ENCODE measurements around the gene SLC4A1. TPM values are rescaled to one million over a fixed set of nuclear protein-coding genes. Genes with fewer than 3 reads are reported as not detected.

SLC4A1 gene
- polyA plus RNA-seq, 6 donors from 2014 or later, result 0.07 to 0.20 (median 0.12) TPM; not detected in 3

GRCh38 chr17:44211281-44212265, 56.4 kb downstream of the SLC4A1 start:
- Mint-ChIP-seq H3K36me3 (peaks cover 9 to 32% of the 10 kb centered on the region in 2 donors), H3K4me1 (peaks cover 44 to 67% (median 67%) of the 10 kb centered on the region in 3 donors), H3K27me3 (no peaks in the 10 kb centered on the region), H3K27ac (peak overlapping the region in 4 of 6 donors; percentile 36 to 97 (median 74)), H3K4me3 (peak overlapping the region in 1 of 8 donors; percentile 65), H3K9me3 (no peaks in the 10 kb centered on the region)
- no peak for ATAC-seq (ENCODE audit: low read depth in 2 of 2)
- no peak for DNase-seq

DNA sequence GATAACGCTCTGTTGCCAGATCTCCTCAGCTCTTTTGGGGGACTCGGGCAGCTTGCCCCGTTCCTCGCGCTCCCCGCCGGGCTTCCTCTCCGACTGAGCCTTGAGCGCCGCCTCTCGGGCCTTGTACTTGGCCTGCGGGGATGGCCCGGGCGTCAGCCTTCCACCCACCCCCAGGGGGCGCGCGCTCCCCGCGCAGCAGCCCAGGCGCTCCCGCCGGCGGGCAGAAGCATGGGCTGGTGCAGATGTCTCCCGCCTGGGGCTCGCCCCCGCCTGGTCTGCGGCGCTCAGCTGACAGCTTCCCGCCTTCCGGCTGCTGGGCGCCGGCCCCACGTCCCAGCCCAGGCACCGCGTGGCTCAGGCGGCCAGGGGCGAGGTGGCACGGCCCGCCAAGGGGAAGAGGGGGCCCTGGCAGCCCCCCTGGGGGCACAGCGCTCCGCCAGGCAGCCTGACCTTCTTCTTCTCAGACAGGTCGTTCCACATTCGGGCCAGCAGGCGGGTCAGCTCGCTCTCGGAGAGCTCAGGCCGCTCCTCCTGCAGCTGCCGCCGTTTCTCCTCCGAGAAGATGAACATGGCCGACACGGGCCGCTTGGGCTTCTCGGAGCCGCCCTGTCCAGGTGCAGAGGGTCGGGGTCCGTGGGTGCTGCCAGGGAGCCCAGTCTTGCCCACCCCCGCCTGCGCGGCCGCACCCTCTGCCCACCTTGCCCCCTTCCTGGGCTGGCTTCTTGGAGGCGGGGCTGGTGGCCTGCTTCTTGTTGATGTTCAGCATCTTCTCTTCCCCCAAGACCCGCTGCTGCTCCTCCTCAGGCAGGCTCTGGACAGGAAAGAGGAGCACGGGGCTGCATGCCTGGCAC, 57.4 kb downstream of the SLC4A1 start:
- Mint-ChIP-seq H3K27ac (peak overlapping the region in 5 of 6 donors; percentile 11 to 97 (median 85)), H3K27me3 (no peaks in the 10 kb centered on the region), H3K36me3 (peaks cover 4 to 26% of the 10 kb centered on the region in 2 donors), H3K4me1 (peaks cover 42 to 62% (median 57%) of the 10 kb centered on the region in 3 donors), H3K9me3 (no peaks in the 10 kb centered on the region), H3K4me3 (peak overlapping the region in 6 of 8 donors; percentile 16 to 75 (median 58))
- ATAC-seq (ENCODE audit: low read depth in 2 of 2) (peak; percentile 97 to 98), DNase-seq (peak; percentile 94)

GRCh38 chr17:44209786-44210341, 58.1 kb downstream of the SLC4A1 start:
- H3K36me3 Mint-ChIP-seq, result peaks cover 4 to 22% of the 10 kb centered on the region in 2 donors
- no peaks in the 10 kb centered on the region for H3K27me3 Mint-ChIP-seq
- H3K9me3 Mint-ChIP-seq, result no peaks in the 10 kb centered on the region
- peak overlapping the region in 5 of 6 donors; percentile 44 to 88 (median 82) for H3K27ac Mint-ChIP-seq
- ATAC-seq (ENCODE audit: low read depth in 2 of 2) (peak in 1 of 2 donors; percentile 11), DNase-seq (no peak)
- peaks cover 36 to 55% (median 50%) of the 10 kb centered on the region in 3 donors for H3K4me1 Mint-ChIP-seq
- H3K4me3 Mint-ChIP-seq, result peak overlapping the region in 5 of 8 donors; percentile 48 to 75 (median 63)

DNA sequence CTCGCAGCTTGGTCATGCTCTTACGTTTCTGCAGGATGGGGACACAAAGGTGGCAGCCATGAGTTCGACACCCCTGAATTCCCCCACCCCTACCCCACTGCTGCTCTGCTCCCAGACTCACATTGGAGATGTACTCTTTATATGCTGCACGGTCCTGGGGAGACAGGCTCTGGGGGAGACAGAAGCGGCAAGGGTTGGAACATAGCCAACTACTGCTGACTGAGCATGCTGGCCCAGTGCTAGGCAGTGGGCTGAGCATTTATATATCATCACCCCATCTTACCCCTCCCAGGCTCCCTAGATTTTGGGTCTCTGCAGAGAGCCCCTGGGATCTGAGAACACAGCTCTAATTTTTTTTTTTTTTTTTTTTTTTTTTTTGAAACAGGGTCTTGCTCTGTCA, 60.2 kb downstream of the SLC4A1 start:
- Mint-ChIP-seq H3K27ac (peak overlapping the region in 1 of 6 donors; percentile 53), H3K4me3 (no peak overlapping the region), H3K4me1 (peaks cover 36 to 49% (median 44%) of the 10 kb centered on the region in 3 donors), H3K9me3 (no peaks in the 10 kb centered on the region), H3K36me3 (peaks cover 4 to 8% of the 10 kb centered on the region in 2 donors), H3K27me3 (no peaks in the 10 kb centered on the region)
- no peak for DNase-seq
- no peak for ATAC-seq (ENCODE audit: low read depth in 2 of 2)

- Mint-ChIP-seq H3K4me1 (peaks cover 40 to 50% (median 47%) of the 10 kb centered on the region in 3 donors), H3K27ac (peak overlapping the region in 2 of 6 donors; percentile 53 to 80), H3K36me3 (peaks cover 4 to 8% of the 10 kb centered on the region in 2 donors), H3K4me3 (no peak overlapping the region), H3K9me3 (no peaks in the 10 kb centered on the region), H3K27me3 (no peaks in the 10 kb centered on the region)
- DNase-seq, result no peak
- ATAC-seq (ENCODE audit: low read depth in 2 of 2), result no peak
These were observed 60.6 kb downstream of the SLC4A1 start for GRCh38 chr17:44207319-44207718.

GRCh38 chr17:44206825-44207155, 61.1 kb downstream of the SLC4A1 start:
- Mint-ChIP-seq H3K36me3 (peaks cover 4 to 8% of the 10 kb centered on the region in 2 donors), H3K27ac (no peak overlapping the region), H3K27me3 (no peaks in the 10 kb centered on the region), H3K4me1 (peaks cover 41 to 47% (median 47%) of the 10 kb centered on the region in 3 donors), H3K9me3 (no peaks in the 10 kb centered on the region), H3K4me3 (peak overlapping the region in 1 of 8 donors; percentile 22)
- DNase-seq, result no peak
- ATAC-seq (ENCODE audit: low read depth in 2 of 2), result no peak

- no peaks in the 10 kb centered on the region for H3K9me3 Mint-ChIP-seq
- H3K27me3 Mint-ChIP-seq, result no peaks in the 10 kb centered on the region
- H3K4me1 Mint-ChIP-seq, result peaks cover 43 to 50% (median 47%) of the 10 kb centered on the region in 3 donors
- peak overlapping the region in 1 of 8 donors; percentile 22 for H3K4me3 Mint-ChIP-seq
- ATAC-seq (ENCODE audit: low read depth in 2 of 2), result no peak
- peak overlapping the region in 5 of 6 donors; percentile 18 to 91 (median 46) for H3K27ac Mint-ChIP-seq
- peaks cover 4 to 8% of the 10 kb centered on the region in 2 donors for H3K36me3 Mint-ChIP-seq
- DNase-seq, result no peak
These were observed 61.7 kb downstream of the SLC4A1 start for GRCh38 chr17:44205962-44206824.

DNA sequence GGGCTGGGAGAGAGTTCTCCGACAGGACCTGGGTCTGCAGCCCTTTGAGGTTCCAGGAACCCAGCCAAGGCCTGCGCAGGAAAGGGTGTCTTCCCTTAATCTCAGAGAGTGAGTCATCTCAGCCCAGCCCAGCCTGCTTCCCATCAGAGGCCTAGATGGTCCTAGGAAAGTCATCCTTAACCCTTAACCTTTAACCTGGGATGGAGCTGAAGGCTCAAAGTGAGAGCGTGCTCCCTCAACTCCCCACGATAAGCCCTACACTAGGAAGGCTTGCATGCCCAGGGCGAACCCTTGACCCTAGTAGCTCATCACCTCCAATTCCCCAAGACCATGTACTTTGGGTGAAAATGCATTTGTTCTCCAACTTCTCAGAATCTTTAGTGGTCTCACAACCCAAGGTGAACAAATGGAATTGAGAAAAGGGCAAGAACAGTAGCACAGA, 63.5 kb downstream of the SLC4A1 start:
- H3K9me3 Mint-ChIP-seq, result no peaks in the 10 kb centered on the region
- no peak for DNase-seq
- peak overlapping the region in 1 of 6 donors; percentile 3 for H3K27ac Mint-ChIP-seq

GRCh38 chr17:44203731-44204440, 64.0 kb downstream of the SLC4A1 start:
- Mint-ChIP-seq H3K4me1 (peaks cover 38 to 50% (median 44%) of the 10 kb centered on the region in 3 donors), H3K4me3 (peak overlapping the region in 4 of 8 donors; percentile 16 to 90 (median 64)), H3K27me3 (no peaks in the 10 kb centered on the region), H3K9me3 (no peaks in the 10 kb centered on the region), H3K36me3 (peaks cover 4 to 8% of the 10 kb centered on the region in 2 donors), H3K27ac (peak overlapping the region; percentile 35 to 90 (median 73))
- ATAC-seq (ENCODE audit: low read depth in 2 of 2), result no peak
- DNase-seq, result no peak

More for the DNA sequence above, 63.5 kb downstream of the SLC4A1 start:
- peak overlapping the region in 1 of 8 donors; percentile 41 for H3K4me3 Mint-ChIP-seq
- no peak for ATAC-seq (ENCODE audit: low read depth in 2 of 2)
- peaks cover 4 to 8% of the 10 kb centered on the region in 2 donors for H3K36me3 Mint-ChIP-seq
- peaks cover 40 to 50% (median 46%) of the 10 kb centered on the region in 3 donors for H3K4me1 Mint-ChIP-seq
- H3K27me3 Mint-ChIP-seq, result no peaks in the 10 kb centered on the region

DNA sequence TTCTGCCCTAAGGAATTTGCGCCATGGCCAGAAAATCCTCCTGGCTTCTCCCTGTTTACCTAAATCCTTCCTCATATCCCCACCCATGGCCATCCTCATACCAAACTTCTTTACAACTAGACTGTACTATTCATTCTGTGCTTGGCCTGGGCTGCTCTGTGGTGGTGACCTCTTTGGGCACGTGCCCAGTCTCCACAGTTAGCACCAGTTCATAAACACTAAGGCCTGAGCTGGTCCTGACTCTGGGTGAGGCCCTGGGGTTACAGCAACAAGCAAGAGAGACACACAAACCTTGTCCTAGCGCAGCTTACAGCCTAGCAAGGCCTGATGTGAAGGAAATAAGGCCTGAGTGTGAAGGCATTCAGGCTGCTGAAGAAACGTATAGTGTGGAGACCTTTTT, 65.2 kb downstream of the SLC4A1 start:
- H3K9me3 Mint-ChIP-seq, result no peaks in the 10 kb centered on the region
- ATAC-seq (ENCODE audit: low read depth in 2 of 2), result no peak
- H3K36me3 Mint-ChIP-seq, result peaks cover 0 to 8% of the 10 kb centered on the region in 2 donors
- peak overlapping the region in 3 of 6 donors; percentile 29 to 67 (median 39) for H3K27ac Mint-ChIP-seq
- no peaks in the 10 kb centered on the region for H3K27me3 Mint-ChIP-seq
- DNase-seq, result no peak
- peak overlapping the region in 5 of 8 donors; percentile 2 to 90 (median 54) for H3K4me3 Mint-ChIP-seq
- peaks cover 41 to 54% (median 46%) of the 10 kb centered on the region in 3 donors for H3K4me1 Mint-ChIP-seq

DNA sequence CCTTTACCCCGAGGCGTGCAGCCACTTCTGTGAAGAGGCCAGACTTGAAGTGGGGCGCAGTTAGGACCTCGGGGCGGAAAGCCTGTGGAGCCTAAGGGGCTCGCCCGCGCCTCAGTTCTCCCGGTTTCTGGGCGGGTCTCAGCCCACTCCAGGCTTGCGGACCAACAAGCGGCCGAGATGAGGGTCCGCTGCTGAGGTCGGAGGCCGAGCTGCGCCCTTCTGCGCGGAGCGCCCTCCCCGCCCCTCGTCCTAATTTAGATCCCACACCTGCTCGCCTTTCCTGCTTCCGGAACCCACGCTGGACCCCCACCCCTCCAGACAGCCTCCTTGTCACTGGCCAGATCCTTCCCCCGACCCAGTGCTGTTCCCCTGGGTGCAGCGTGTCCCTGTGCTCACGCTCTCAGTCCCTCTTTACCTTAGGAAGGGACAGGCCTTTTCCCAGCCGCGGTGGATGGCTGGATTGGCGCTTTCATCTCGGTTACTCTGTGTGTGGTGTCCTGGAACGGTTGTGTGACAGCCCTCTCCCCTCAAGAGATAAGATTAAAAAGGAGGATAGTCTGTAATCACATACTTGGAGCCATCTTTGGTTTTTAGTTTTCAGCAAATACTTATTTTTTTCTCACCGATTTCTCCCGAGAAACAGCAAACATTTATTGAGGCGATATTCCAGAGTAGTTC, 67.3 kb downstream of the SLC4A1 start:
- DNase-seq (no peak), ATAC-seq (ENCODE audit: low read depth in 2 of 2) (no peak)
- no peaks in the 10 kb centered on the region for H3K36me3 Mint-ChIP-seq
- H3K27me3 Mint-ChIP-seq, result no peaks in the 10 kb centered on the region
- H3K9me3 Mint-ChIP-seq, result no peaks in the 10 kb centered on the region
- peaks cover 46 to 62% (median 56%) of the 10 kb centered on the region in 3 donors for H3K4me1 Mint-ChIP-seq
- H3K27ac Mint-ChIP-seq, result peak overlapping the region; percentile 87 to 99 (median 96)
- H3K4me3 Mint-ChIP-seq, result peak overlapping the region; percentile 90 to 95 (median 94)
